ENCODE measurements around the gene CCDC59.
A peak's percentile ranks its signal among the peaks of the same experiment; 100 is the strongest.
"Not testable (repeated sequence)": the region's sequence is repeated elsewhere in the genome, so short reads cannot be mapped to it uniquely, and the experiment has no call there.

CCDC59 gene

GRCh38 chr12:82358200-82359114 is at the start of gene CCDC59, which contains the start of gene METTL25:
CCDC59 (minus strand) TSS chr12:82358387; CDS start chr12:82358376, 11 bp downstream.
METTL25 (plus strand) TSS chr12:82358529; CDS start chr12:82358566, 37 bp downstream.
- DNase-seq: peak; percentile 100

GRCh38 chr12:82407481-82407880 is 49.3 kb upstream of the CCDC59 start:
- no peak for DNase-seq

GRCh38 chr12:82406651-82407050 is 48.5 kb upstream of the CCDC59 start:
- no peak for DNase-seq

- DNase-seq: no peak
Observed at GRCh38 chr12:82400819-82401218, 42.6 kb upstream of the CCDC59 start.

- DNase-seq: no peak
Observed at GRCh38 chr12:82398879-82399278, 40.7 kb upstream of the CCDC59 start.

- no peak for DNase-seq
Observed at GRCh38 chr12:82383930-82384552, 25.9 kb upstream of the CCDC59 start.

GRCh38 chr12:82378997-82379396 is 20.8 kb upstream of the CCDC59 start:
- DNase-seq: no peak

GRCh38 chr12:82375201-82375600 is 17.0 kb upstream of the CCDC59 start:
- DNase-seq: no peak

- no peak for DNase-seq
Observed at GRCh38 chr12:82366197-82366596, 8.0 kb upstream of the CCDC59 start.

GRCh38 chr12:82363990-82364389 is 5.8 kb upstream of the CCDC59 start:
- no peak for DNase-seq

GRCh38 chr12:82361461-82361915 is 3.3 kb upstream of the CCDC59 start:
- no peak for DNase-seq

GRCh38 chr12:82360834-82361233 is 2.6 kb upstream of the CCDC59 start:
- not testable (repeated sequence) for DNase-seq

GRCh38 chr12:82359115-82359478 is 910 bp upstream of the CCDC59 start:
- peak; percentile 38 for DNase-seq

GRCh38 chr12:82357845-82358199 is 365 bp downstream of the CCDC59 start:
- DNase-seq: no peak

GRCh38 chr12:82357340-82357739 is 847 bp downstream of the CCDC59 start:
- no peak for DNase-seq

- no peak for DNase-seq
Observed at GRCh38 chr12:82351390-82351789, 6.8 kb downstream of the CCDC59 start.

GRCh38 chr12:82350161-82350560 is 8.0 kb downstream of the CCDC59 start:
- DNase-seq: no peak

GRCh38 chr12:82329508-82329907 is 28.7 kb downstream of the CCDC59 start:
- DNase-seq: no peak

- no peak for DNase-seq
Observed at GRCh38 chr12:82327861-82328260, 30.3 kb downstream of the CCDC59 start.

- DNase-seq: no peak
Observed at GRCh38 chr12:82326905-82327503, 31.2 kb downstream of the CCDC59 start.

- DNase-seq: no peak
Observed at GRCh38 chr12:82325540-82326336, 32.4 kb downstream of the CCDC59 start.

GRCh38 chr12:82319276-82319675 is 38.9 kb downstream of the CCDC59 start:
- no peak for DNase-seq

- DNase-seq: no peak
Observed at GRCh38 chr12:82314406-82314892, 43.7 kb downstream of the CCDC59 start.
